ENCODE results near the gene HNRNPA0. TPM values are rescaled to one million over a fixed set of nuclear protein-coding genes. Genes with fewer than 3 reads are reported as not detected.

The HNRNPA0 gene
- polyA plus RNA-seq, result 10 to 100 TPM; 17.6 to 39.6 (median 28.2) TPM
- long read RNA-seq, donor 1, full-length matches to known transcripts, result 365 of 365 reads
- long read RNA-seq, donor 1, partial matches to known transcripts, result 0 of 365 reads
- long read RNA-seq, donor 1, other reads (novel, unspliced or antisense), result 0 of 365 reads
- long read RNA-seq, donor 2, full-length matches to known transcripts, result 108 of 108 reads
- long read RNA-seq, donor 2, partial matches to known transcripts, result 0 of 108 reads
- long read RNA-seq, donor 2, other reads (novel, unspliced or antisense), result 0 of 108 reads
- long read RNA-seq, donor 3, full-length matches to known transcripts, result 233 of 233 reads
- long read RNA-seq, donor 3, partial matches to known transcripts, result 0 of 233 reads
- long read RNA-seq, donor 3, other reads (novel, unspliced or antisense), result 0 of 233 reads
- long read RNA-seq, donor 4, full-length matches to known transcripts, result 5 of 5 reads
- long read RNA-seq, donor 4, partial matches to known transcripts, result 0 of 5 reads
- long read RNA-seq, donor 4, other reads (novel, unspliced or antisense), result 0 of 5 reads
- long read RNA-seq, donor 5, full-length matches to known transcripts, result 87 of 87 reads
- long read RNA-seq, donor 5, partial matches to known transcripts, result 0 of 87 reads
- long read RNA-seq, donor 5, other reads (novel, unspliced or antisense), result 0 of 87 reads
- long read RNA-seq, donor 6, full-length matches to known transcripts, result 196 of 196 reads
- long read RNA-seq, donor 6, partial matches to known transcripts, result 0 of 196 reads
- long read RNA-seq, donor 6, other reads (novel, unspliced or antisense), result 0 of 196 reads
- long read RNA-seq, donor 7, full-length matches to known transcripts, result 441 of 441 reads
- long read RNA-seq, donor 7, partial matches to known transcripts, result 0 of 441 reads
- long read RNA-seq, donor 7, other reads (novel, unspliced or antisense), result 0 of 441 reads
- long read RNA-seq, donor 8, full-length matches to known transcripts, result 34 of 34 reads
- long read RNA-seq, donor 8, partial matches to known transcripts, result 0 of 34 reads
- long read RNA-seq, donor 8, other reads (novel, unspliced or antisense), result 0 of 34 reads
- long read RNA-seq, donor 9, full-length matches to known transcripts, result 46 of 46 reads
- long read RNA-seq, donor 9, partial matches to known transcripts, result 0 of 46 reads
- long read RNA-seq, donor 9, other reads (novel, unspliced or antisense), result 0 of 46 reads
- long read RNA-seq, donor 10, full-length matches to known transcripts, result 314 of 314 reads
- long read RNA-seq, donor 10, partial matches to known transcripts, result 0 of 314 reads
- long read RNA-seq, donor 10, other reads (novel, unspliced or antisense), result 0 of 314 reads

GRCh38 chr5:137754188-137754960 lies at the start of gene HNRNPA0:
Gene HNRNPA0, minus strand, starts transcription at chr5:137754363. Its CDS starts 297 bp downstream, at chr5:137754066.
- no peak for FAIRE-seq
- 0 to 1% (median 1%) methylated on average over 62 to 79 of the region's 79 CpGs for WGBS, 3 donors
- peak; percentile 98 to 99 for DNase-seq
- H3K4me3 ChIP-seq (ENCODE audit: low read depth in 1 of 3, low read length in 3 of 3), result peak within 1 kb of the TSS; percentile 85 to 97 (median 96)
- H3K27ac ChIP-seq (ENCODE audit: low read depth in 1 of 3, low read length in 2 of 3), result peak within 1 kb of the TSS; percentile 98 to 100 (median 100)
- H3K4me1 ChIP-seq (ENCODE audit: control insufficient read depth in 3 of 3, insufficient read depth in 2 of 3, low read depth in 1 of 3, low read length in 2 of 3), result peaks cover 0 to 9% (median 2%) of the 10 kb centered on the region in 3 donors
- H3K27me3 ChIP-seq (ENCODE audit: control insufficient read depth in 3 of 3, insufficient read depth in 3 of 3, low read length in 3 of 3), result no peaks in the 10 kb centered on the region
- peaks cover 0 to 4% (median 3%) of the 10 kb centered on the region in 3 donors for H3K36me3 ChIP-seq (ENCODE audit: control insufficient read depth in 3 of 3, insufficient read depth in 2 of 3, low read depth in 1 of 3, low read length in 3 of 3)
- H3K9me3 ChIP-seq (ENCODE audit: control insufficient read depth in 2 of 2, insufficient read depth in 1 of 2, low read depth in 1 of 2, low read length in 1 of 2), result no peaks in the 10 kb centered on the region

GRCh38 chr5:137802282-137803210 lies 48.4 kb upstream of the HNRNPA0 start:
- H3K36me3 ChIP-seq (ENCODE audit: control insufficient read depth in 3 of 3, insufficient read depth in 2 of 3, low read depth in 1 of 3, low read length in 3 of 3), result peaks cover 0 to 2% (median 0%) of the 10 kb centered on the region in 3 donors
- H3K4me3 ChIP-seq (ENCODE audit: low read depth in 1 of 3, low read length in 3 of 3), result peak overlapping the region in 2 of 3 donors; percentile 39 to 45
- peaks cover 0 to 5% (median 0%) of the 10 kb centered on the region in 3 donors for H3K4me1 ChIP-seq (ENCODE audit: control insufficient read depth in 3 of 3, insufficient read depth in 2 of 3, low read depth in 1 of 3, low read length in 2 of 3)
- no peak for FAIRE-seq
- H3K9me3 ChIP-seq (ENCODE audit: control insufficient read depth in 2 of 2, insufficient read depth in 1 of 2, low read depth in 1 of 2, low read length in 1 of 2), result no peaks in the 10 kb centered on the region
- no peaks in the 10 kb centered on the region for H3K27me3 ChIP-seq (ENCODE audit: control insufficient read depth in 3 of 3, insufficient read depth in 3 of 3, low read length in 3 of 3)
- WGBS, 3 donors, result 19 to 54% (median 33%) methylated on average over 6 of the region's 6 CpGs
- H3K27ac ChIP-seq (ENCODE audit: low read depth in 1 of 3, low read length in 2 of 3), result peak overlapping the region in 2 of 3 donors; percentile 14 to 48
- DNase-seq, result peak; percentile 35 to 36

- FAIRE-seq (no peak), DNase-seq (peak; percentile 71 to 85)
- H3K4me3 ChIP-seq (ENCODE audit: low read depth in 1 of 3, low read length in 3 of 3), result peak overlapping the region in 2 of 3 donors; percentile 15
Observed at GRCh38 chr5:137800700-137801411, 46.7 kb upstream of the HNRNPA0 start.

GRCh38 chr5:137796279-137796678 lies 42.1 kb upstream of the HNRNPA0 start:
- WGBS, 3 donors, result 15 to 53% (median 35%) methylated on average over 3 of the region's 3 CpGs
- Histone ChIP-seq H3K4me3 (ENCODE audit: low read depth in 1 of 3, low read length in 3 of 3) (no peak overlapping the region), H3K27me3 (ENCODE audit: control insufficient read depth in 3 of 3, insufficient read depth in 3 of 3, low read length in 3 of 3) (no peaks in the 10 kb centered on the region), H3K36me3 (ENCODE audit: control insufficient read depth in 3 of 3, insufficient read depth in 2 of 3, low read depth in 1 of 3, low read length in 3 of 3) (no peaks in the 10 kb centered on the region), H3K27ac (ENCODE audit: low read depth in 1 of 3, low read length in 2 of 3) (peak overlapping the region in 1 of 3 donors; percentile 36), H3K9me3 (ENCODE audit: control insufficient read depth in 2 of 2, insufficient read depth in 1 of 2, low read depth in 1 of 2, low read length in 1 of 2) (no peaks in the 10 kb centered on the region), H3K4me1 (ENCODE audit: control insufficient read depth in 3 of 3, insufficient read depth in 2 of 3, low read depth in 1 of 3, low read length in 2 of 3) (peaks cover 0 to 16% (median 0%) of the 10 kb centered on the region in 3 donors)
- FAIRE-seq (peak; percentile 84), DNase-seq (peak; percentile 21 to 39)

More at GRCh38 chr5:137800700-137801411, 46.7 kb upstream of the HNRNPA0 start:
- H3K36me3 ChIP-seq (ENCODE audit: control insufficient read depth in 3 of 3, insufficient read depth in 2 of 3, low read depth in 1 of 3, low read length in 3 of 3), result peaks cover 0 to 2% (median 0%) of the 10 kb centered on the region in 3 donors
- H3K9me3 ChIP-seq (ENCODE audit: control insufficient read depth in 2 of 2, insufficient read depth in 1 of 2, low read depth in 1 of 2, low read length in 1 of 2), result no peaks in the 10 kb centered on the region
- no peaks in the 10 kb centered on the region for H3K27me3 ChIP-seq (ENCODE audit: control insufficient read depth in 3 of 3, insufficient read depth in 3 of 3, low read length in 3 of 3)
- H3K4me1 ChIP-seq (ENCODE audit: control insufficient read depth in 3 of 3, insufficient read depth in 2 of 3, low read depth in 1 of 3, low read length in 2 of 3), result peaks cover 0 to 5% (median 0%) of the 10 kb centered on the region in 3 donors
- 22 to 46% (median 39%) methylated on average over 4 of the region's 4 CpGs for WGBS, 3 donors
- H3K27ac ChIP-seq (ENCODE audit: low read depth in 1 of 3, low read length in 2 of 3), result peak overlapping the region in 1 of 3 donors; percentile 48

- DNase-seq, result no peak
- peaks cover 0 to 16% (median 0%) of the 10 kb centered on the region in 3 donors for H3K4me1 ChIP-seq (ENCODE audit: control insufficient read depth in 3 of 3, insufficient read depth in 2 of 3, low read depth in 1 of 3, low read length in 2 of 3)
- no peak overlapping the region for H3K4me3 ChIP-seq (ENCODE audit: low read depth in 1 of 3, low read length in 3 of 3)
- H3K9me3 ChIP-seq (ENCODE audit: control insufficient read depth in 2 of 2, insufficient read depth in 1 of 2, low read depth in 1 of 2, low read length in 1 of 2), result no peaks in the 10 kb centered on the region
- FAIRE-seq, result no peak
- 64 to 91% (median 78%) methylated on average over 5 of the region's 5 CpGs for WGBS, 3 donors
- H3K27ac ChIP-seq (ENCODE audit: low read depth in 1 of 3, low read length in 2 of 3), result no peak overlapping the region
- no peaks in the 10 kb centered on the region for H3K36me3 ChIP-seq (ENCODE audit: control insufficient read depth in 3 of 3, insufficient read depth in 2 of 3, low read depth in 1 of 3, low read length in 3 of 3)
- H3K27me3 ChIP-seq (ENCODE audit: control insufficient read depth in 3 of 3, insufficient read depth in 3 of 3, low read length in 3 of 3), result no peaks in the 10 kb centered on the region
Observed at GRCh38 chr5:137794863-137795262, 40.7 kb upstream of the HNRNPA0 start.

- DNase-seq, result peak; percentile 47 to 72
- 8 to 42% (median 24%) methylated on average over 1 of the region's 1 CpG for WGBS, 3 donors
- FAIRE-seq, result no peak
- Histone ChIP-seq H3K4me3 (ENCODE audit: low read depth in 1 of 3, low read length in 3 of 3) (no peak overlapping the region), H3K4me1 (ENCODE audit: control insufficient read depth in 3 of 3, insufficient read depth in 2 of 3, low read depth in 1 of 3, low read length in 2 of 3) (peaks cover 0 to 16% (median 0%) of the 10 kb centered on the region in 3 donors), H3K27ac (ENCODE audit: low read depth in 1 of 3, low read length in 2 of 3) (no peak overlapping the region), H3K27me3 (ENCODE audit: control insufficient read depth in 3 of 3, insufficient read depth in 3 of 3, low read length in 3 of 3) (no peaks in the 10 kb centered on the region), H3K9me3 (ENCODE audit: control insufficient read depth in 2 of 2, insufficient read depth in 1 of 2, low read depth in 1 of 2, low read length in 1 of 2) (no peaks in the 10 kb centered on the region), H3K36me3 (ENCODE audit: control insufficient read depth in 3 of 3, insufficient read depth in 2 of 3, low read depth in 1 of 3, low read length in 3 of 3) (no peaks in the 10 kb centered on the region)
Observed at GRCh38 chr5:137792303-137792702, 38.1 kb upstream of the HNRNPA0 start.
